ENCODE data around the gene CDH16. TPM values are rescaled to one million over a fixed set of nuclear protein-coding genes. Genes with fewer than 3 reads are reported as not detected.

The CDH16 gene
- total RNA-seq, 1 donor from 2014 or later, result not detected

GRCh38 chr16:66895689-66895979, 23.1 kb downstream of the CDH16 start:
- no peak overlapping the region for H3K27ac ChIP-seq
- Mint-ChIP-seq H3K9me3 (no peaks in the 10 kb centered on the region), H3K4me1 (peaks cover 17% of the 10 kb centered on the region)

DNA sequence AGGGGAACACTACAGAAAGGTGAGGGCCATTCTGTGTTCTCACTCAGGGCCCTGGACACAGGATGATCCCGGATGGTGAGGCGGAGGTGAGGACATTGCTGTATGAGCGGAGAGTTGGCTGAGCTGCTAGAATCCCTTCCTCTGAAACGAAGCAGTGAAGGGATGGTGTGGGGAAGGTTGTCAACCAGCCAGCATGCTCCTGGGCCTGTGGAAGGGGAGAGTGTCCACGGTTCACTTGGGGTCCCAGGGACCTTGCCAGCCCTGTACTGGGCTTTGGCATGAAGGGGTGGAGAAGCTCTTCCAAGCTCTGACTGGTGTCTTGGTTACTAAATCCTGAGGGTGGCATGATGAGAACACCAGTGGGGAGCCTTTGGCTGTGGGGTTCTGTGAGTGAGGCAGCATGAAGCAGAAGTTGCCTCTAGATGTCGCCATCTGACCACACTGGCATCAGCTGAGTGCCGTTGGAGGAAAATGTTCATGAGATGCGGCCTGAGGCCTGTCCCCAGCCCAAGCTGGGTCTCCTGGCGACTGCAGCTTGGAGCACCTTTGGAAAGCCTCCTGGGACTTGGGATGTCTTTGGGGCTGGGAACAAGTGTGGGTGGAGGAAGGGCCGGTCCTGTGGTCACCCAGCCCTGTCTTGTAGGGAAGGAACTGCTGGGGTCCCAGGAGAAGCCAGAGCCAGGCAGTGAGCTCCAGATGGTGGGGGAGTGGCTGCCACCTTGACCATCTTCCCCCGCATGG, 23.6 kb downstream of the CDH16 start:
- Mint-ChIP-seq H3K4me3 (no peak overlapping the region), H3K27me3 (ENCODE audit: insufficient read depth, low read depth) (peaks cover 7% of the 10 kb centered on the region), H3K4me1 (peaks cover 13% of the 10 kb centered on the region), H3K9me3 (no peaks in the 10 kb centered on the region), H3K27ac (no peak overlapping the region), H3K36me3 (no peaks in the 10 kb centered on the region)
- peak; percentile 79 for DNase-seq (ENCODE audit: low spot score)
- H4K20me1 ChIP-seq (ENCODE audit: low read depth), result no peaks in the 10 kb centered on the region
- no peaks in the 10 kb centered on the region for H3K79me2 ChIP-seq (ENCODE audit: low read depth)
- H3K27me3 ChIP-seq, result no peaks in the 10 kb centered on the region
- TF ChIP-seq EZH2 (IDR thresholded peaks at IDR 0.05) (no peak), CTCF (IDR thresholded peaks at IDR 0.05) (peak; percentile 75)
- no peaks in the 10 kb centered on the region for H3K9me3 ChIP-seq (ENCODE audit: low read depth)
- H3K27ac ChIP-seq, result no peak overlapping the region
- H2AFZ ChIP-seq (replicated peaks), result no peak overlapping the region
- H3K4me1 ChIP-seq, result no peaks in the 10 kb centered on the region
- no peak overlapping the region for H3K4me3 ChIP-seq
- no peaks in the 10 kb centered on the region for H3F3A ChIP-seq (ENCODE audit: low read depth)
- H3K9ac ChIP-seq, result no peak overlapping the region
- no peak overlapping the region for H3K4me2 ChIP-seq
- H3K36me3 ChIP-seq, result no peaks in the 10 kb centered on the region

More at GRCh38 chr16:66895689-66895979, 23.1 kb downstream of the CDH16 start:
- H3K9ac ChIP-seq, result no peak overlapping the region
- no peaks in the 10 kb centered on the region for H3K36me3 Mint-ChIP-seq
- no peak for TF ChIP-seq EZH2phosphoT487 (IDR thresholded peaks at IDR 0.05)
- no peak for TF ChIP-seq CTCF (IDR thresholded peaks at IDR 0.05)
- TF ChIP-seq EZH2 (IDR thresholded peaks at IDR 0.05), result no peak
- H2AFZ ChIP-seq (replicated peaks), result no peak overlapping the region
- no peaks in the 10 kb centered on the region for H4K20me1 ChIP-seq (ENCODE audit: low read depth)
- H3K27me3 ChIP-seq, result no peaks in the 10 kb centered on the region
- peaks cover 7% of the 10 kb centered on the region for H3K27me3 Mint-ChIP-seq (ENCODE audit: insufficient read depth, low read depth)
- peak overlapping the region; percentile 35 for H3K27ac Mint-ChIP-seq
- no peak for DNase-seq (ENCODE audit: low spot score)
- H3K4me3 ChIP-seq, result no peak overlapping the region
- no peaks in the 10 kb centered on the region for H3F3A ChIP-seq (ENCODE audit: low read depth)
- H3K4me2 ChIP-seq, result no peak overlapping the region
- no peaks in the 10 kb centered on the region for H3K9me3 ChIP-seq (ENCODE audit: low read depth)
- H3K4me1 ChIP-seq, result no peaks in the 10 kb centered on the region
- no peak overlapping the region for H3K4me3 Mint-ChIP-seq
- no peaks in the 10 kb centered on the region for H3K79me2 ChIP-seq (ENCODE audit: low read depth)
- no peaks in the 10 kb centered on the region for H3K36me3 ChIP-seq

- Histone ChIP-seq H4K20me1 (ENCODE audit: low read depth) (no peaks in the 10 kb centered on the region), H3K4me1 (no peaks in the 10 kb centered on the region), H3K9me3 (ENCODE audit: low read depth) (no peaks in the 10 kb centered on the region), H3K27me3 (no peaks in the 10 kb centered on the region), H3K9ac (no peak overlapping the region), H2AFZ (replicated peaks) (no peak overlapping the region), H3F3A (ENCODE audit: low read depth) (no peaks in the 10 kb centered on the region), H3K36me3 (no peaks in the 10 kb centered on the region), H3K4me2 (no peak overlapping the region), H3K79me2 (ENCODE audit: low read depth) (no peaks in the 10 kb centered on the region), H3K27ac (no peak overlapping the region), H3K4me3 (no peak overlapping the region)
- TF ChIP-seq EZH2phosphoT487 (IDR thresholded peaks at IDR 0.05) (no peak), CTCF (IDR thresholded peaks at IDR 0.05) (no peak), EZH2 (IDR thresholded peaks at IDR 0.05) (no peak)
- Mint-ChIP-seq H3K27ac (no peak overlapping the region), H3K9me3 (no peaks in the 10 kb centered on the region), H3K4me1 (peaks cover 5% of the 10 kb centered on the region), H3K4me3 (no peak overlapping the region), H3K27me3 (ENCODE audit: insufficient read depth, low read depth) (peaks cover 5% of the 10 kb centered on the region), H3K36me3 (no peaks in the 10 kb centered on the region)
- no peak for DNase-seq (ENCODE audit: low spot score)
Observed at GRCh38 chr16:66894055-66894454, 24.6 kb downstream of the CDH16 start.
